Endothelial cell of umbilical vein (primary cell): ENCODE data around the gene CNEP1R1. TPM values are rescaled to one million over a fixed set of nuclear protein-coding genes. Genes with fewer than 3 reads are reported as not detected.

Experiments used
- BruUV-seq: library from RNA; stranded (reverse); fragments of 400-500 nt; replicated peaks from 2 replicates; lab custom pipeline; 2021; lab: Mats Ljungman, UMichigan
- CTCF ChIA-PET: fragments of 300-600, 350-600 bp; sonication (Branson Sonifier 250); formaldehyde crosslinking; loops from one replicate; lab custom pipeline; 2021; ENCODE audit warnings: antibody characterized with exemption, inconsistent platforms; lab: Charles Lee
- POLR2A ChIA-PET: fragments of 300-600, 350-600 bp; sonication (Branson Sonifier 250); formaldehyde crosslinking; loops from one replicate; lab custom pipeline; 2021; ENCODE audit warnings: antibody characterized with exemption, inconsistent platforms; lab: Charles Lee
- DNase-seq: peaks from one replicate; pipeline ENCODE4 v3.0.0-alpha.2; 2011; ENCODE audit warnings: low read depth, low spot score
- FAIRE-seq: peaks from 2 replicates; lab custom pipeline; 2011; peaks lifted over from hg19 to GRCh38; lab: Jason Lieb, UNC
- H2AFZ ChIP-seq: 2 replicates; pipeline ENCODE4 v1.6.0; 2012; ENCODE audit warnings: low read depth, low read length, control low read depth, inconsistent platforms
- H3K27ac ChIP-seq: 2 replicates; pipeline ENCODE4 v1.5.1; 2011; ENCODE audit warnings: low read depth, mild to moderate bottlenecking, control low read depth, low read length, moderate library complexity; ENCODE audit not compliant: insufficient read depth
- H3K27me3 ChIP-seq, 2 experiments: 2 replicates each; pipeline versions ENCODE4 v1.6.0 to v1.6.1; 2011; ENCODE audit warnings: low read length in 2 of 2, mixed read lengths in 1 of 2; ENCODE audit not compliant: control insufficient read depth in 2 of 2, insufficient read depth in 2 of 2
- H3K36me3 ChIP-seq, 2 experiments: 2 replicates in 1 of 2; 3 replicates in 1 of 2; pipeline ENCODE4 v1.5.1; 2011; ENCODE audit warnings: low read length in 2 of 2, mild to moderate bottlenecking in 1 of 2, moderate library complexity in 1 of 2; ENCODE audit not compliant: control insufficient read depth in 2 of 2, insufficient read depth in 2 of 2; ENCODE audit errors: extremely low read depth in 1 of 2
- H3K4me1 ChIP-seq: 3 replicates; pipeline ENCODE4 v1.5.1; 2011; ENCODE audit warnings: mild to moderate bottlenecking, low read length; ENCODE audit not compliant: control insufficient read depth, insufficient read depth; ENCODE audit errors: extremely low read depth
- H3K4me2 ChIP-seq: 2 replicates; pipeline ENCODE4 v1.6.1; 2011; ENCODE audit warnings: low read length, control low read depth, mixed read lengths; ENCODE audit not compliant: insufficient read depth
- H3K4me3 ChIP-seq, 3 experiments: fragments of 200-600 bp in 1 of 3; sonication (generic), shearing (Covaris generic) in 1 of 3; replicated peaks in 1 of 3; 2 replicates each; pipeline ENCODE4 v1.5.1; 2011 to 2016; ENCODE audit warnings: control low read depth in 3 of 3, low read length in 3 of 3, mild to moderate bottlenecking in 2 of 3, inconsistent platforms in 1 of 3, low read depth in 1 of 3, moderate library complexity in 1 of 3; ENCODE audit not compliant: insufficient read depth in 1 of 3
- H3K79me2 ChIP-seq: 2 replicates; pipeline ENCODE4 v1.6.0; 2012; ENCODE audit warnings: low read length, inconsistent platforms; ENCODE audit not compliant: control insufficient read depth, insufficient read depth
- H3K9ac ChIP-seq: replicated peaks from 2 replicates; pipeline ENCODE3; 2011; ENCODE audit warnings: low read length, control low read depth; ENCODE audit not compliant: insufficient read depth; ENCODE audit errors: extremely low read depth
- H3K9me1 ChIP-seq: replicated peaks from 3 replicates; pipeline ENCODE4 v1.6.0; 2011; ENCODE audit warnings: mild to moderate bottlenecking, low read length; ENCODE audit not compliant: control insufficient read depth, insufficient read depth; ENCODE audit errors: extremely low read depth
- H3K9me3 ChIP-seq: replicated peaks from 2 replicates; pipeline ENCODE4 v1.5.1; 2012; ENCODE audit warnings: low read length, inconsistent platforms; ENCODE audit not compliant: control insufficient read depth, insufficient read depth
- H4K20me1 ChIP-seq: replicated peaks from 2 replicates; pipeline ENCODE3; 2011; ENCODE audit warnings: mild to moderate bottlenecking, low read length; ENCODE audit not compliant: control insufficient read depth, insufficient read depth; ENCODE audit errors: extremely low read depth
- EZH2 ChIP-seq: IDR thresholded peaks from 2 replicates; pipeline ENCODE4 v1.6.1; 2012; ENCODE audit warnings: borderline replicate concordance, low read depth, mild to moderate bottlenecking, moderate library complexity, low read length, inconsistent platforms; ENCODE audit not compliant: severe bottlenecking
- FOS ChIP-seq: IDR thresholded peaks from 2 replicates; pipeline ENCODE4 v1.6.1; 2011; ENCODE audit warnings: mild to moderate bottlenecking, low read length, moderate library complexity, borderline replicate concordance; ENCODE audit not compliant: insufficient read depth
- GATA2 ChIP-seq: IDR thresholded peaks from 2 replicates; pipeline ENCODE4 v1.7.0; 2011; ENCODE audit warnings: low read depth, mild to moderate bottlenecking, moderate library complexity, mixed read lengths, low read length; ENCODE audit not compliant: insufficient read length, insufficient read depth
- JUN ChIP-seq: IDR thresholded peaks from 2 replicates; pipeline ENCODE4 v1.6.1; 2011; ENCODE audit warnings: borderline replicate concordance, low read depth; ENCODE audit not compliant: insufficient read length, insufficient read depth
- MAX ChIP-seq: IDR thresholded peaks from 2 replicates; pipeline ENCODE4 v1.6.1; 2011; ENCODE audit not compliant: insufficient read depth, insufficient read length
- MYC ChIP-seq: IDR thresholded peaks from one replicate; pipeline ENCODE4 v1.6.1; 2011; ENCODE audit warnings: mild to moderate bottlenecking, low read depth, low read length
- POLR2A ChIP-seq: IDR thresholded peaks from 2 replicates; pipeline ENCODE4 v1.6.1; 2012; ENCODE audit warnings: low read depth, mild to moderate bottlenecking, control low read depth, low read length
- POLR2AphosphoS5 ChIP-seq: IDR thresholded peaks from 2 replicates; pipeline ENCODE4 v1.6.1; 2012; ENCODE audit warnings: low read depth, mild to moderate bottlenecking, control low read depth, low read length, moderate library complexity; ENCODE audit not compliant: insufficient read depth
- dilution Hi-C: fragments of 300-500 bp; cut with MboI; formaldehyde crosslinking; loops from one replicate; pipeline ENCODE4 v1.15.0; 2019; ENCODE audit warnings: low sequenced_read_pairs; ENCODE audit not compliant: extremely low pct_ligation_motif_present
- intact Hi-C: fragments of 100-400 bp; cut with micrococcal nuclease; formaldehyde crosslinking; loops from one replicate; pipeline ENCODE4 v1.10.0; 2022
- polyA plus RNA-seq, 4 experiments: library from polyadenylated mRNA; depleted of rRNA in 3 of 4; stranded (reverse) in 3 of 4; unstranded in 1 of 4; fragments of >200 nt; gene quantifications; 2 replicates each; pipeline versions ENCODE4 v1.2.1 to v1.2.3, GENCODE V29; 2011 to 2012; ENCODE audit warnings: missing spikeins in 1 of 4
- total RNA-seq: library from RNA; stranded (reverse); gene quantifications from 2 replicates; pipeline ENCODE4 v1.2.3, GENCODE V29; 2021
- TF ChIP-seq, protein P1 (sequence below), 2 donors: IDR thresholded peaks; 1 replicate in 1 of 2; 2 replicates in 1 of 2; pipeline ENCODE4 v1.5.1; 2011; ENCODE audit warnings: low read length in 2 of 2, mild to moderate bottlenecking in 2 of 2, moderate library complexity in 2 of 2, control low read depth in 1 of 2, inconsistent platforms in 1 of 2, low read depth in 1 of 2; ENCODE audit not compliant: insufficient read depth in 1 of 2; ENCODE audit errors: extremely low read depth in 1 of 2

The CNEP1R1 gene
- total and polyA plus RNA-seq, 2 donors (not counting 3 experiments of a cell fraction or from before 2014, with no cell fraction given), result 15.3 to 23.2 TPM

GRCh38 chr16:49992825-49993224, 32.2 kb upstream of the CNEP1R1 start:
- FAIRE-seq, result no peak
- no peak overlapping the region for H3K4me3 ChIP-seq
- no peaks in the 10 kb centered on the region for H4K20me1 ChIP-seq
- H3K4me2 ChIP-seq, result no peak overlapping the region
- TF ChIP-seq, protein P1, sequence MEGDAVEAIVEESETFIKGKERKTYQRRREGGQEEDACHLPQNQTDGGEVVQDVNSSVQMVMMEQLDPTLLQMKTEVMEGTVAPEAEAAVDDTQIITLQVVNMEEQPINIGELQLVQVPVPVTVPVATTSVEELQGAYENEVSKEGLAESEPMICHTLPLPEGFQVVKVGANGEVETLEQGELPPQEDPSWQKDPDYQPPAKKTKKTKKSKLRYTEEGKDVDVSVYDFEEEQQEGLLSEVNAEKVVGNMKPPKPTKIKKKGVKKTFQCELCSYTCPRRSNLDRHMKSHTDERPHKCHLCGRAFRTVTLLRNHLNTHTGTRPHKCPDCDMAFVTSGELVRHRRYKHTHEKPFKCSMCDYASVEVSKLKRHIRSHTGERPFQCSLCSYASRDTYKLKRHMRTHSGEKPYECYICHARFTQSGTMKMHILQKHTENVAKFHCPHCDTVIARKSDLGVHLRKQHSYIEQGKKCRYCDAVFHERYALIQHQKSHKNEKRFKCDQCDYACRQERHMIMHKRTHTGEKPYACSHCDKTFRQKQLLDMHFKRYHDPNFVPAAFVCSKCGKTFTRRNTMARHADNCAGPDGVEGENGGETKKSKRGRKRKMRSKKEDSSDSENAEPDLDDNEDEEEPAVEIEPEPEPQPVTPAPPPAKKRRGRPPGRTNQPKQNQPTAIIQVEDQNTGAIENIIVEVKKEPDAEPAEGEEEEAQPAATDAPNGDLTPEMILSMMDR (IDR thresholded peaks at IDR 0.05; ENCODE audit: extremely low read depth in 1 of 2, insufficient read depth in 1 of 2, low read depth in 1 of 2, low read length in 2 of 2), result no peak
- TF ChIP-seq JUN (no peak), FOS (no peak), EZH2 (no peak), POLR2AphosphoS5 (no peak), MAX (no peak), POLR2A (no peak), MYC (no peak), GATA2 (no peak)
- BruUV-seq, result no TSS peak
- no peak overlapping the region for H3K9ac ChIP-seq
- dilution Hi-C loops, result no loop called here
- ChIA-PET POLR2A (no interaction called here), CTCF (no interaction called here)
- intact Hi-C loops, result no loop called here
- no peaks in the 10 kb centered on the region for H3K4me1 ChIP-seq
- DNase-seq, result no peak
- H3K9me3 ChIP-seq, result no peaks in the 10 kb centered on the region
- no peak overlapping the region for H3K27ac ChIP-seq
- H3K79me2 ChIP-seq, result no peaks in the 10 kb centered on the region
- no peaks in the 10 kb centered on the region for H3K9me1 ChIP-seq
- H3K36me3 ChIP-seq, result no peaks in the 10 kb centered on the region
- H3K27me3 ChIP-seq, result peaks cover 0 to 4% of the 10 kb centered on the region in 2 experiments
- H2AFZ ChIP-seq, result no peak overlapping the region
